ENCODE data around the gene TAX1BP3.

The TAX1BP3 gene

DNA sequence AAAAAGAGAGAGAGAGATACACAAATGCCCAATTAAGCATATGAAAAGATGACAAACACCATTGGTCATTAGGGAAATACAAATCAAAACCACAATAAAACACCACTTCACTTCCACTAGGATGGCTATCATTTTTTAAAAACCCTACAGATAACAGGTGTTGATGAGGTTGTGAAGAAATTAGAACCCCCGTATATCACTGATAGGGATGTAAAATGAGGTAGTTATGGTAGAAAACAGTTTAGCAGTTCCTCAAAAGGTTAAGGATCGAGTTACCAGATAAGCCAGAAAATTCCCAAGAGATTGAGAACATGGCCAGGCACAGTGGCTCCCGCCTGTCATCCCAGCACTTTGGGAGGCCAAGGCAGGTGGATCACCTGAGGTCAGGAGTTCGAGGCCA lies 24.8 kb upstream of the TAX1BP3 start (continued):
- TF ChIP-seq, protein P1, sequence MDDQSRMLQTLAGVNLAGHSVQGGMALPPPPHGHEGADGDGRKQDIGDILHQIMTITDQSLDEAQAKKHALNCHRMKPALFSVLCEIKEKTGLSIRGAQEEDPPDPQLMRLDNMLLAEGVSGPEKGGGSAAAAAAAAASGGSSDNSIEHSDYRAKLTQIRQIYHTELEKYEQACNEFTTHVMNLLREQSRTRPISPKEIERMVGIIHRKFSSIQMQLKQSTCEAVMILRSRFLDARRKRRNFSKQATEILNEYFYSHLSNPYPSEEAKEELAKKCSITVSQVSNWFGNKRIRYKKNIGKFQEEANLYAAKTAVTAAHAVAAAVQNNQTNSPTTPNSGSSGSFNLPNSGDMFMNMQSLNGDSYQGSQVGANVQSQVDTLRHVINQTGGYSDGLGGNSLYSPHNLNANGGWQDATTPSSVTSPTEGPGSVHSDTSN (CRISPR knock-in tag; IDR thresholded peaks at IDR 0.05) = no peak
- no peak for TF ChIP-seq ZNF302 (tag by site-specific recombination; IDR thresholded peaks at IDR 0.05; ENCODE audit: low read depth)
- no peak for TF ChIP-seq HOXC10 (CRISPR knock-in tag; IDR thresholded peaks at IDR 0.05)
- no peak for TF ChIP-seq ZNF16 (tag by site-specific recombination; IDR thresholded peaks at IDR 0.05; ENCODE audit: low read depth)
- TF ChIP-seq SP2 (tag by site-specific recombination; IDR thresholded peaks at IDR 0.05) = no peak
- no peak for TF ChIP-seq ZNF138 (tag by site-specific recombination; IDR thresholded peaks at IDR 0.05; ENCODE audit: borderline replicate concordance)
- no peak for TF ChIP-seq OVOL3 (tag by site-specific recombination; IDR thresholded peaks at IDR 0.05)
- TF ChIP-seq ZNF404 (tag by site-specific recombination; IDR thresholded peaks at IDR 0.05) = no peak
- no peak for TF ChIP-seq ZNF202 (tag by site-specific recombination; IDR thresholded peaks at IDR 0.05; ENCODE audit: borderline replicate concordance)
- TF ChIP-seq ZNF311 (tag by site-specific recombination; IDR thresholded peaks at IDR 0.05; ENCODE audit: borderline replicate concordance) = no peak
- TF ChIP-seq OSR2 (tag by site-specific recombination; IDR thresholded peaks at IDR 0.05) = peak; percentile 25; the same call in 1 of the 2 replicates
- no peak for TF ChIP-seq KLF1 (tag by site-specific recombination; IDR thresholded peaks at IDR 0.05)
- TF ChIP-seq, protein P2, sequence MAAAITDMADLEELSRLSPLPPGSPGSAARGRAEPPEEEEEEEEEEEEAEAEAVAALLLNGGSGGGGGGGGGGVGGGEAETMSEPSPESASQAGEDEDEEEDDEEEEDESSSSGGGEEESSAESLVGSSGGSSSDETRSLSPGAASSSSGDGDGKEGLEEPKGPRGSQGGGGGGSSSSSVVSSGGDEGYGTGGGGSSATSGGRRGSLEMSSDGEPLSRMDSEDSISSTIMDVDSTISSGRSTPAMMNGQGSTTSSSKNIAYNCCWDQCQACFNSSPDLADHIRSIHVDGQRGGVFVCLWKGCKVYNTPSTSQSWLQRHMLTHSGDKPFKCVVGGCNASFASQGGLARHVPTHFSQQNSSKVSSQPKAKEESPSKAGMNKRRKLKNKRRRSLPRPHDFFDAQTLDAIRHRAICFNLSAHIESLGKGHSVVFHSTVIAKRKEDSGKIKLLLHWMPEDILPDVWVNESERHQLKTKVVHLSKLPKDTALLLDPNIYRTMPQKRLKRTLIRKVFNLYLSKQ (tag by site-specific recombination; IDR thresholded peaks at IDR 0.05; ENCODE audit: borderline replicate concordance) = no peak
- TF ChIP-seq ZFP3 (tag by site-specific recombination; IDR thresholded peaks at IDR 0.05; ENCODE audit: low read depth) = no peak
- no peak for TF ChIP-seq GLIS2 (tag by site-specific recombination; IDR thresholded peaks at IDR 0.05)
- no peak for TF ChIP-seq ZNF2 (tag by site-specific recombination; IDR thresholded peaks at IDR 0.05)
- TF ChIP-seq, protein P3, sequence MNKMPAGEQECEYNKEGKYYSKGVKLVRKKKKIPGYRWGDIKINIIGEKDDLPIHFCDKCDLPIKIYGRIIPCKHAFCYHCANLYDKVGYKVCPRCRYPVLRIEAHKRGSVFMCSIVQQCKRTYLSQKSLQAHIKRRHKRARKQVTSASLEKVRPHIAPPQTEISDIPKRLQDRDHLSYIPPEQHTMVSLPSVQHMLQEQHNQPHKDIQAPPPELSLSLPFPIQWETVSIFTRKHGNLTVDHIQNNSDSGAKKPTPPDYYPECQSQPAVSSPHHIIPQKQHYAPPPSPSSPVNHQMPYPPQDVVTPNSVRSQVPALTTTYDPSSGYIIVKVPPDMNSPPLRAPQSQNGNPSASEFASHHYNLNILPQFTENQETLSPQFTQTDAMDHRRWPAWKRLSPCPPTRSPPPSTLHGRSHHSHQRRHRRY (tag by site-specific recombination; IDR thresholded peaks at IDR 0.05) = no peak
- TF ChIP-seq ZNF76 (tag by site-specific recombination; IDR thresholded peaks at IDR 0.05; ENCODE audit: borderline replicate concordance, low read depth) = no peak
- TF ChIP-seq, protein P4, sequence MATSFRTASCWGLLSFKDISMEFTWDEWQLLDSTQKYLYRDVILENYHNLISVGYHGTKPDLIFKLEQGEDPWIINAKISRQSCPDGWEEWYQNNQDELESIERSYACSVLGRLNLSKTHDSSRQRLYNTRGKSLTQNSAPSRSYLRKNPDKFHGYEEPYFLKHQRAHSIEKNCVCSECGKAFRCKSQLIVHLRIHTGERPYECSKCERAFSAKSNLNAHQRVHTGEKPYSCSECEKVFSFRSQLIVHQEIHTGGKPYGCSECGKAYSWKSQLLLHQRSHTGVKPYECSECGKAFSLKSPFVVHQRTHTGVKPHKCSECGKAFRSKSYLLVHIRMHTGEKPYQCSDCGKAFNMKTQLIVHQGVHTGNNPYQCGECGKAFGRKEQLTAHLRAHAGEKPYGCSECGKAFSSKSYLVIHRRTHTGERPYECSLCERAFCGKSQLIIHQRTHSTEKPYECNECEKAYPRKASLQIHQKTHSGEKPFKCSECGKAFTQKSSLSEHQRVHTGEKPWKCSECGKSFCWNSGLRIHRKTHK (tag by site-specific recombination; IDR thresholded peaks at IDR 0.05) = no peak
- TF ChIP-seq KLF10 (tag by site-specific recombination; IDR thresholded peaks at IDR 0.05) = no peak
- TF ChIP-seq ZNF184 (tag by site-specific recombination; IDR thresholded peaks at IDR 0.05) = no peak
- TF ChIP-seq, protein P5, sequence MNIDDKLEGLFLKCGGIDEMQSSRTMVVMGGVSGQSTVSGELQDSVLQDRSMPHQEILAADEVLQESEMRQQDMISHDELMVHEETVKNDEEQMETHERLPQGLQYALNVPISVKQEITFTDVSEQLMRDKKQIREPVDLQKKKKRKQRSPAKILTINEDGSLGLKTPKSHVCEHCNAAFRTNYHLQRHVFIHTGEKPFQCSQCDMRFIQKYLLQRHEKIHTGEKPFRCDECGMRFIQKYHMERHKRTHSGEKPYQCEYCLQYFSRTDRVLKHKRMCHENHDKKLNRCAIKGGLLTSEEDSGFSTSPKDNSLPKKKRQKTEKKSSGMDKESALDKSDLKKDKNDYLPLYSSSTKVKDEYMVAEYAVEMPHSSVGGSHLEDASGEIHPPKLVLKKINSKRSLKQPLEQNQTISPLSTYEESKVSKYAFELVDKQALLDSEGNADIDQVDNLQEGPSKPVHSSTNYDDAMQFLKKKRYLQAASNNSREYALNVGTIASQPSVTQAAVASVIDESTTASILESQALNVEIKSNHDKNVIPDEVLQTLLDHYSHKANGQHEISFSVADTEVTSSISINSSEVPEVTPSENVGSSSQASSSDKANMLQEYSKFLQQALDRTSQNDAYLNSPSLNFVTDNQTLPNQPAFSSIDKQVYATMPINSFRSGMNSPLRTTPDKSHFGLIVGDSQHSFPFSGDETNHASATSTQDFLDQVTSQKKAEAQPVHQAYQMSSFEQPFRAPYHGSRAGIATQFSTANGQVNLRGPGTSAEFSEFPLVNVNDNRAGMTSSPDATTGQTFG (tag by site-specific recombination; IDR thresholded peaks at IDR 0.05; ENCODE audit: borderline replicate concordance) = no peak
- no peak for TF ChIP-seq SCRT2 (tag by site-specific recombination; IDR thresholded peaks at IDR 0.05)
- TF ChIP-seq, protein P6, sequence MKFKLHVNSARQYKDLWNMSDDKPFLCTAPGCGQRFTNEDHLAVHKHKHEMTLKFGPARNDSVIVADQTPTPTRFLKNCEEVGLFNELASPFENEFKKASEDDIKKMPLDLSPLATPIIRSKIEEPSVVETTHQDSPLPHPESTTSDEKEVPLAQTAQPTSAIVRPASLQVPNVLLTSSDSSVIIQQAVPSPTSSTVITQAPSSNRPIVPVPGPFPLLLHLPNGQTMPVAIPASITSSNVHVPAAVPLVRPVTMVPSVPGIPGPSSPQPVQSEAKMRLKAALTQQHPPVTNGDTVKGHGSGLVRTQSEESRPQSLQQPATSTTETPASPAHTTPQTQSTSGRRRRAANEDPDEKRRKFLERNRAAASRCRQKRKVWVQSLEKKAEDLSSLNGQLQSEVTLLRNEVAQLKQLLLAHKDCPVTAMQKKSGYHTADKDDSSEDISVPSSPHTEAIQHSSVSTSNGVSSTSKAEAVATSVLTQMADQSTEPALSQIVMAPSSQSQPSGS (tag by site-specific recombination; IDR thresholded peaks at IDR 0.05; ENCODE audit: low read depth) = no peak
- TF ChIP-seq ZNF629 (tag by site-specific recombination; IDR thresholded peaks at IDR 0.05) = 0 out of 2 replicates have a peak, but pooled peaks have one; percentile 16
- TF ChIP-seq ZNF548 (tag by site-specific recombination; IDR thresholded peaks at IDR 0.05) = no peak
- TF ChIP-seq, protein P7, sequence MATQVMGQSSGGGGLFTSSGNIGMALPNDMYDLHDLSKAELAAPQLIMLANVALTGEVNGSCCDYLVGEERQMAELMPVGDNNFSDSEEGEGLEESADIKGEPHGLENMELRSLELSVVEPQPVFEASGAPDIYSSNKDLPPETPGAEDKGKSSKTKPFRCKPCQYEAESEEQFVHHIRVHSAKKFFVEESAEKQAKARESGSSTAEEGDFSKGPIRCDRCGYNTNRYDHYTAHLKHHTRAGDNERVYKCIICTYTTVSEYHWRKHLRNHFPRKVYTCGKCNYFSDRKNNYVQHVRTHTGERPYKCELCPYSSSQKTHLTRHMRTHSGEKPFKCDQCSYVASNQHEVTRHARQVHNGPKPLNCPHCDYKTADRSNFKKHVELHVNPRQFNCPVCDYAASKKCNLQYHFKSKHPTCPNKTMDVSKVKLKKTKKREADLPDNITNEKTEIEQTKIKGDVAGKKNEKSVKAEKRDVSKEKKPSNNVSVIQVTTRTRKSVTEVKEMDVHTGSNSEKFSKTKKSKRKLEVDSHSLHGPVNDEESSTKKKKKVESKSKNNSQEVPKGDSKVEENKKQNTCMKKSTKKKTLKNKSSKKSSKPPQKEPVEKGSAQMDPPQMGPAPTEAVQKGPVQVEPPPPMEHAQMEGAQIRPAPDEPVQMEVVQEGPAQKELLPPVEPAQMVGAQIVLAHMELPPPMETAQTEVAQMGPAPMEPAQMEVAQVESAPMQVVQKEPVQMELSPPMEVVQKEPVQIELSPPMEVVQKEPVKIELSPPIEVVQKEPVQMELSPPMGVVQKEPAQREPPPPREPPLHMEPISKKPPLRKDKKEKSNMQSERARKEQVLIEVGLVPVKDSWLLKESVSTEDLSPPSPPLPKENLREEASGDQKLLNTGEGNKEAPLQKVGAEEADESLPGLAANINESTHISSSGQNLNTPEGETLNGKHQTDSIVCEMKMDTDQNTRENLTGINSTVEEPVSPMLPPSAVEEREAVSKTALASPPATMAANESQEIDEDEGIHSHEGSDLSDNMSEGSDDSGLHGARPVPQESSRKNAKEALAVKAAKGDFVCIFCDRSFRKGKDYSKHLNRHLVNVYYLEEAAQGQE (tag by site-specific recombination; IDR thresholded peaks at IDR 0.05) = no peak

Measured in HEK293 (cell line).